Measurements from ENCODE around the gene MERTK. TPM values are rescaled to one million over a fixed set of nuclear protein-coding genes. Genes with fewer than 3 reads are reported as not detected.

The MERTK gene
- total RNA-seq, 5 donors from 2014 or later (not counting 1 experiment from before 2014, with no cell fraction given), result 0.12 to 0.73 (median 0.33) TPM

GRCh38 chr2:112012556-112012955 is 114.1 kb downstream of the MERTK start:
- no peaks in the 10 kb centered on the region for H3K4me1 ChIP-seq (ENCODE audit: control insufficient read depth in 1 of 2, extremely low read depth in 1 of 2, insufficient read depth in 2 of 2, low read length in 2 of 2)
- H3K36me3 ChIP-seq (ENCODE audit: control insufficient read depth in 2 of 2, extremely low read depth in 1 of 2, insufficient read depth in 1 of 2, low read length in 1 of 2), result no peaks in the 10 kb centered on the region
- Mint-ChIP-seq H3K27ac (no peak overlapping the region), H3K4me1 (no peaks in the 10 kb centered on the region), H3K36me3 (no peaks in the 10 kb centered on the region), H3K27me3 (peaks cover 5 to 9% of the 10 kb centered on the region in 2 donors), H3K4me3 (no peak overlapping the region), H3K9me3 (no peaks in the 10 kb centered on the region)
- H3K4me3 ChIP-seq (ENCODE audit: control insufficient read depth in 1 of 2, extremely low read depth in 1 of 2, low read length in 1 of 2), result no peak overlapping the region
- no peak overlapping the region for H3K27ac ChIP-seq (ENCODE audit: low read length)
- ATAC-seq (replicated peaks in 1 of 4) (no peak), DNase-seq (no peak)
- no CpG with 5 or more reads among the region's 5 CpGs for WGBS (ENCODE audit: insufficient coverage)
- POLR2A ChIA-PET, result interaction anchor here in 1 of 2 donors (0.5 kb wide), 1 partner anchor 8 kb away, joined by 8 read pairs; no protein-coding TSS in a partner anchor
- no peaks in the 10 kb centered on the region for H3K9me3 ChIP-seq
- CTCF ChIA-PET, result no interaction called here
- peaks cover 0 to 10% of the 10 kb centered on the region in 2 experiments for H3K27me3 ChIP-seq (replicated peaks in 1 of 2; ENCODE audit: control insufficient read depth in 2 of 2, extremely low read depth in 1 of 2, insufficient read depth in 2 of 2, low read length in 1 of 2)

- Mint-ChIP-seq H3K4me3 (no peak overlapping the region), H3K4me1 (no peaks in the 10 kb centered on the region), H3K27me3 (peaks cover 5 to 12% of the 10 kb centered on the region in 2 donors), H3K9me3 (no peaks in the 10 kb centered on the region), H3K27ac (no peak overlapping the region), H3K36me3 (no peaks in the 10 kb centered on the region)
- ATAC-seq (replicated peaks in 1 of 4) (no peak), DNase-seq (no peak)
- H3K36me3 ChIP-seq (ENCODE audit: control insufficient read depth in 2 of 2, extremely low read depth in 1 of 2, insufficient read depth in 1 of 2, low read length in 1 of 2), result no peaks in the 10 kb centered on the region
- ChIA-PET CTCF (no interaction called here), POLR2A (no interaction called here)
- no CpG with 5 or more reads among the region's 8 CpGs for WGBS (ENCODE audit: insufficient coverage)
- no peaks in the 10 kb centered on the region for H3K4me1 ChIP-seq (ENCODE audit: control insufficient read depth in 1 of 2, extremely low read depth in 1 of 2, insufficient read depth in 2 of 2, low read length in 2 of 2)
- H3K27ac ChIP-seq (ENCODE audit: low read length), result no peak overlapping the region
- peaks cover 0 to 23% of the 10 kb centered on the region in 2 experiments for H3K27me3 ChIP-seq (replicated peaks in 1 of 2; ENCODE audit: control insufficient read depth in 2 of 2, extremely low read depth in 1 of 2, insufficient read depth in 2 of 2, low read length in 1 of 2)
- H3K4me3 ChIP-seq (ENCODE audit: control insufficient read depth in 1 of 2, extremely low read depth in 1 of 2, low read length in 1 of 2), result no peak overlapping the region
- H3K9me3 ChIP-seq, result no peaks in the 10 kb centered on the region
Measured at GRCh38 chr2:112018846-112019245, 120.4 kb downstream of the MERTK start.

- H3K27me3 Mint-ChIP-seq, result peaks cover 5 to 12% of the 10 kb centered on the region in 2 donors
- ChIA-PET POLR2A (no interaction called here), CTCF (no interaction called here)
- H3K27ac ChIP-seq (ENCODE audit: low read length), result no peak overlapping the region
- DNase-seq, result no peak
- H3K9me3 Mint-ChIP-seq, result no peaks in the 10 kb centered on the region
- peaks cover 0 to 26% of the 10 kb centered on the region in 2 experiments for H3K27me3 ChIP-seq (replicated peaks in 1 of 2; ENCODE audit: control insufficient read depth in 2 of 2, extremely low read depth in 1 of 2, insufficient read depth in 2 of 2, low read length in 1 of 2)
- no peaks in the 10 kb centered on the region for H3K9me3 ChIP-seq
- no peak overlapping the region for H3K27ac Mint-ChIP-seq
- H3K36me3 Mint-ChIP-seq, result no peaks in the 10 kb centered on the region
- no peak overlapping the region for H3K4me3 ChIP-seq (ENCODE audit: control insufficient read depth in 1 of 2, extremely low read depth in 1 of 2, low read length in 1 of 2)
- 80% methylated on average over 1 of the region's 4 CpGs for WGBS (ENCODE audit: insufficient coverage)
- no peak for ATAC-seq (replicated peaks in 1 of 4)
- no peaks in the 10 kb centered on the region for H3K4me1 Mint-ChIP-seq
- no peaks in the 10 kb centered on the region for H3K4me1 ChIP-seq (ENCODE audit: control insufficient read depth in 1 of 2, extremely low read depth in 1 of 2, insufficient read depth in 2 of 2, low read length in 2 of 2)
- no peaks in the 10 kb centered on the region for H3K36me3 ChIP-seq (ENCODE audit: control insufficient read depth in 2 of 2, extremely low read depth in 1 of 2, insufficient read depth in 1 of 2, low read length in 1 of 2)
- no peak overlapping the region for H3K4me3 Mint-ChIP-seq
Measured at GRCh38 chr2:112019569-112019982, 121.2 kb downstream of the MERTK start.

GRCh38 chr2:112020561-112020960 is 122.2 kb downstream of the MERTK start:
- 100% methylated on average over 1 of the region's 3 CpGs for WGBS (ENCODE audit: insufficient coverage)
- no peak overlapping the region for H3K27ac Mint-ChIP-seq
- H3K36me3 ChIP-seq (ENCODE audit: control insufficient read depth in 2 of 2, extremely low read depth in 1 of 2, insufficient read depth in 1 of 2, low read length in 1 of 2), result no peaks in the 10 kb centered on the region

GRCh38 chr2:112021290-112021689 is 122.9 kb downstream of the MERTK start:
- WGBS (ENCODE audit: insufficient coverage), result 94% methylated on average over 10 of the region's 10 CpGs
- no peak for DNase-seq
- ChIA-PET CTCF (no interaction called here), POLR2A (interaction anchor here in 1 of 2 donors (0.7 kb wide), 1 partner anchor 9 kb away, joined by 8 read pairs; no protein-coding TSS in a partner anchor)
- Histone ChIP-seq H3K27ac (ENCODE audit: low read length) (no peak overlapping the region), H3K4me1 (ENCODE audit: control insufficient read depth in 1 of 2, extremely low read depth in 1 of 2, insufficient read depth in 2 of 2, low read length in 2 of 2) (no peaks in the 10 kb centered on the region), H3K36me3 (ENCODE audit: control insufficient read depth in 2 of 2, extremely low read depth in 1 of 2, insufficient read depth in 1 of 2, low read length in 1 of 2) (no peaks in the 10 kb centered on the region), H3K9me3 (no peaks in the 10 kb centered on the region), H3K27me3 (replicated peaks in 1 of 2; ENCODE audit: control insufficient read depth in 2 of 2, extremely low read depth in 1 of 2, insufficient read depth in 2 of 2, low read length in 1 of 2) (peaks cover 0 to 25% of the 10 kb centered on the region in 2 experiments), H3K4me3 (ENCODE audit: control insufficient read depth in 1 of 2, extremely low read depth in 1 of 2, low read length in 1 of 2) (no peak overlapping the region)
- H3K27me3 Mint-ChIP-seq, result peaks cover 5 to 12% of the 10 kb centered on the region in 2 donors
- no peaks in the 10 kb centered on the region for H3K4me1 Mint-ChIP-seq
- H3K36me3 Mint-ChIP-seq, result no peaks in the 10 kb centered on the region
- no peaks in the 10 kb centered on the region for H3K9me3 Mint-ChIP-seq
- H3K4me3 Mint-ChIP-seq, result no peak overlapping the region
- ATAC-seq (replicated peaks in 1 of 4), result no peak
- no peak overlapping the region for H3K27ac Mint-ChIP-seq

More at GRCh38 chr2:112020561-112020960, 122.2 kb downstream of the MERTK start:
- no peaks in the 10 kb centered on the region for H3K9me3 Mint-ChIP-seq
- Histone ChIP-seq H3K27me3 (replicated peaks in 1 of 2; ENCODE audit: control insufficient read depth in 2 of 2, extremely low read depth in 1 of 2, insufficient read depth in 2 of 2, low read length in 1 of 2) (peaks cover 0 to 26% of the 10 kb centered on the region in 2 experiments), H3K27ac (ENCODE audit: low read length) (no peak overlapping the region), H3K4me3 (ENCODE audit: control insufficient read depth in 1 of 2, extremely low read depth in 1 of 2, low read length in 1 of 2) (no peak overlapping the region), H3K9me3 (no peaks in the 10 kb centered on the region), H3K4me1 (ENCODE audit: control insufficient read depth in 1 of 2, extremely low read depth in 1 of 2, insufficient read depth in 2 of 2, low read length in 2 of 2) (no peaks in the 10 kb centered on the region)
- POLR2A ChIA-PET, result interaction anchor here in 1 of 2 donors (0.7 kb wide), 1 partner anchor 8 kb away, joined by 8 read pairs; no protein-coding TSS in a partner anchor
- H3K27me3 Mint-ChIP-seq, result peaks cover 5 to 12% of the 10 kb centered on the region in 2 donors
- H3K4me3 Mint-ChIP-seq, result no peak overlapping the region
- CTCF ChIA-PET, result interaction anchor here in 1 of 2 donors (0.7 kb wide), 1 partner anchor 11 kb away, joined by 3 read pairs; no protein-coding TSS in a partner anchor
- H3K4me1 Mint-ChIP-seq, result no peaks in the 10 kb centered on the region
- ATAC-seq (replicated peaks in 1 of 4) (no peak), DNase-seq (no peak)
- H3K36me3 Mint-ChIP-seq, result no peaks in the 10 kb centered on the region

- H3K4me3 Mint-ChIP-seq, result no peak overlapping the region
- no peaks in the 10 kb centered on the region for H3K36me3 ChIP-seq (ENCODE audit: control insufficient read depth in 2 of 2, extremely low read depth in 1 of 2, insufficient read depth in 1 of 2, low read length in 1 of 2)
- DNase-seq (no peak), ATAC-seq (replicated peaks in 1 of 4) (no peak)
- H3K27me3 ChIP-seq (replicated peaks in 1 of 2; ENCODE audit: control insufficient read depth in 2 of 2, extremely low read depth in 1 of 2, insufficient read depth in 2 of 2, low read length in 1 of 2), result peaks cover 0 to 22% of the 10 kb centered on the region in 2 experiments
- no peaks in the 10 kb centered on the region for H3K4me1 Mint-ChIP-seq
- 89% methylated on average over 4 of the region's 8 CpGs for WGBS (ENCODE audit: insufficient coverage)
- no peak overlapping the region for H3K27ac Mint-ChIP-seq
- ChIA-PET CTCF (no interaction called here), POLR2A (no interaction called here)
- no peak overlapping the region for H3K4me3 ChIP-seq (ENCODE audit: control insufficient read depth in 1 of 2, extremely low read depth in 1 of 2, low read length in 1 of 2)
- peaks cover under 1 to 7% of the 10 kb centered on the region in 2 donors for H3K27me3 Mint-ChIP-seq
- H3K36me3 Mint-ChIP-seq, result no peaks in the 10 kb centered on the region
- no peaks in the 10 kb centered on the region for H3K9me3 ChIP-seq
- no peak overlapping the region for H3K27ac ChIP-seq (ENCODE audit: low read length)
- no peaks in the 10 kb centered on the region for H3K4me1 ChIP-seq (ENCODE audit: control insufficient read depth in 1 of 2, extremely low read depth in 1 of 2, insufficient read depth in 2 of 2, low read length in 2 of 2)
- no peaks in the 10 kb centered on the region for H3K9me3 Mint-ChIP-seq
Measured at GRCh38 chr2:112021781-112022231, 123.4 kb downstream of the MERTK start.
